NOMO-1 treated with DMSO at 0.1 percent for 48 hours (cell line): ENCODE data around the gene BPTF.
A peak's percentile ranks its signal among the peaks of the same experiment; 100 is the strongest.
"Not testable (repeated sequence)": the region's sequence is repeated elsewhere in the genome, so short reads cannot be mapped to it uniquely, and the experiment has no call there.

Experiments
- DNase-seq: peaks from one replicate; lab custom pipeline; 2025; ENCODE audit not compliant: unreplicated experiment; lab: John Stamatoyannopoulos, UW

The BPTF gene

DNA sequence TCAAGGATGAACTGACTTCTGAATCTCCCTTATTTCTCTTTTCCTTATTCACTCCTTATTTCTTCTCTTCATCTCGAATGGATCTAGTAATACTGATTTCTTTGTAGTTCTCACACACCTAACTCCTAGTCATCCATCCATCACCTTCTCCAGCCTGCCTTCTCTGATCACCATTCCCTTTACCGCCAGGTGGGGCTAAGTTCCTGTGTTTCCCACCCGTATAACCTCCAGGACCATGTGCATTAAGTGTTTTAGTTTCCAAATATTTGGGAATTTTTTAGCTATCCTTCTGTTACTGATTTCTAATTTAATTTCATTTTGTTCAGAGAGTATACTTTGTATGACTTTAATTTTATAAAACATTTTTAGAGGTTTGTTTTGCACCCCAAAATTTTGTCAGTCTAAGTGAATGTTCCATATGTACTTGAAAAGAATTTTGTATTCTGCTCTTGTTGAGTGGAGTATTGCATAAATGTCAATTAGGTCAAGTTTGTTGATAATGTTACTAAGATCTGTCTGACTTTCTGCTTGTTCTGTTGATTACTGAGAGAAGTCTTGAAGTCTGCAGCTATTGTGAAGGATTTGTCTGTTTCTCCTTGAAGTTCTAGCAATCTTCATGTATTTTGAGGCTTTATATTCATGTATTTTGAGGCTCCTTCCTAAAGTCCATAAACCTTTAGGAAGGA lies 8.8 kb downstream of the BPTF start:
- no peak for DNase-seq

DNA sequence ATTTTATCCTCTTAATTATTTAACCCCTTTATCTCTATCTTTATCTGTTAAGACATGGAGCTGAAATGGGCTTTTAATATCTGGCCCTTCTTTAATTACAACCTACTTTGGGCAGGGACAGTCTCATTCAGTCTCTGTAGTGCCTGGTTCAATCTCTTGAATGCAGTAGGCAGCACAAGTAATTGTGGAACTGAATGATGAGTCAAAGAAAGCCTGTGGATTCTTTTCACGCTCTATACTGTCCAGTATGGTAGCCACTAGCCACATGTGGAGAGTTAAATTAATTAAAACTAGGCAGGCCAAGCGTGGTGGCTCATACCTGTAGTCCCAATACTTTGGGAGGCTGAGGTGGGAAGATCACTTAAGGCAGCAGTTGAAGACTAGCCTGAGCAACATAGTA lies 9.3 kb downstream of the BPTF start:
- DNase-seq: no peak

DNA sequence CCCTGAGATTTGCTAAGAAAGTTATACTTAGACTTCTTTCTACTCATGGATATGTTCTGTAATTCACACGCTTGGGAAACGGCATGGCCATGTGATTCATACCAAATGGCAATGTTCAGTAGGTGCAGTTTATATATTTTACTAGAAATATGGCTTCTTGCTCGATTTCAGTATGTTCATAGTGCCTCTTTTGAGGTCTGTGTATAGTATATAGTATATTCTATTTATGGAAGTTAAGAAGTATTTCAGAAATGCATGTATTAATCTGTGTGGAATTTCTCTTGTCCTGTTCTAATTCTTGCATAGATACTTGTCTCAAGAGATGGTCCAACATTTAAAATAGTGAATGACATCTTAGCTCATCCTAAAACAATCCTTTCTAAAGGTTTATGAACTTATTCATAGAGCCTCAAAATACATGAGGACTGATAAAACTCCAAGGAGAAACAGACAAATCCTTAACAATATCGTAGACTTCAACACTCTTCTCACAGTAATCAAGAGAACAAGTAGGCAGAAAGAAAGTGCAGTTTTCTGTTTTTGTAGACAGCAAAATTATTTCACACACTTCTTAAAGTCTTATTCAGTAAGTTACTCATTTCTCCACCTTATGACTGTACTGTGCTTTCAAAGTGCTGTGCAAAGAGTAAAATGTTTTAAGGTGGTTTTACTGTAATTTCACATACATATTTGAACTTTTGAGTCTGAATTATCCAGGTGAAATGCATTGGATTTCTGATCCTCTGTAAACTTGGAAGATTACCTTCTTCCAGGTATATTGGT lies 11.1 kb downstream of the BPTF start:
- DNase-seq: no peak

DNA sequence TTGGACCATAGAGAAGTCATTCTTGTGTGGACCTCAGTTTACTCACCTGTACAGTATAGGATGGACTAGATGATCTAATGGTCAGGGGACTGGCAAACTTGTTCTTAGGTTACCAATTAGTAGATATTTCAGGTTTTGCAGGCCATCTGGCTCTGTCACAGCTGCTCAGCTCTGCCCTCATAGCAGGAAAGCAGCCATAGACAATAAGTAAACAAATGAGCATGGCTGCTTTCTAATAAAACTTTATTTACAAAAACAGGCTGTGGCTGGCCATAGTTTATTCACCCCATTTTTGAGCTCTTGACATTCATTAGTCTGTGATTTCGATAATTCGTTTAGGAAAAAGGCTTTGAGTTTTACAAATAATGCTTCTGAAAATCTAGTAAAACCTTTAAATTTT lies 12.7 kb downstream of the BPTF start:
- DNase-seq: no peak

DNA sequence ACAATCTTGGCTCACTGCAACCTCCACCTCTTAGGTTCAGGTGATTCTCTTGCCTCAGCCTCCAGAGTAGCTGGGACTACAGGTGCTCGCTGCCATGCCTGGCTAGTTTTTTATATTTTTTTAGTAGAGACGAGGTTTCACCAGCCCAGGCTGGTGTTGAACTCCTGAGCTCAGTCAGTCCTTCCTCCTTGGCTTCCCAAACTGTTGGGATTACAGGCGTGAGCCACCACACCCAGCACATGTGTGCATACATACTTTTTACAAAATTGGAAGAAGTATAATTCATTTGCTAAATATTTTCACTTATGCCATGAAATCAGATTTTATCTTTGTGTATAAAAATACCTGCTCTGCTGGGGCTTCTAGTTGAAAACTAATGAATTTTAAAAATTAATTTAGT lies 13.2 kb downstream of the BPTF start:
- no peak for DNase-seq

DNA sequence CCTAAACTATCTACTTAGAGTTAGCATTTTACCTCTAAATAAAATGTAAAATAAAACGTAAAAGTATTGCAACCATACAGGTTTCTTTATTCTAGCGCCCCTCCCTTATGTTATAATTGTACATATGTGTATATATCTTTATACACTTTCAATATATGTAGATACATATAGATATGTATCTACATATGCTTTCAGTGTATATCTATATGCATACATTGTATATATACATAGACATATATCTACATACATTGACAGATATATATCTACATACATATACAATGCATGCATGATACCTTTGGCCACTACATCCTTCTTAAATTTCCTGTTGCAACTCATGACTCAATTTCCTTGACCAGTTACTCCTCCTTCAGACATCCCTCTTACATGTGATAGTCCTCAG lies 16.7 kb downstream of the BPTF start:
- DNase-seq: no peak

DNA sequence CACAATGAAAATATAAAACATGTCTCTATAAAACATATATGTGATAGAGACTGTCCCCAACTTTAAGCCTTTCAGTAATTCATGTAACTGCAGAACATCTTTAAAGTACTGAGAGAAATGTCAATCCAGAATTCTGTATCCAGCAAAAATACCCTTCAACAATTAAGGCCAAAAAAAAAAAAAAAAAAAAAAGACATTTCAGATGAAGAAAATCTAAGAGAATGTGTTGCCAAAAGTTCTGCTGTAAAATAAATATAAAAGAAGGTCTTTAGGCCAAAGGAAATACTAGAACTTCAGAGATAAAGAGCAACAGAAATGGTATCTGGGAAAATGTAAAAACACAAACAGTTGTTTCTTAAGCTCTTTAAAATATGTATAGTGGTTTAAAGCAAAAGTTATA lies 17.3 kb downstream of the BPTF start:
- no peak for DNase-seq

DNA sequence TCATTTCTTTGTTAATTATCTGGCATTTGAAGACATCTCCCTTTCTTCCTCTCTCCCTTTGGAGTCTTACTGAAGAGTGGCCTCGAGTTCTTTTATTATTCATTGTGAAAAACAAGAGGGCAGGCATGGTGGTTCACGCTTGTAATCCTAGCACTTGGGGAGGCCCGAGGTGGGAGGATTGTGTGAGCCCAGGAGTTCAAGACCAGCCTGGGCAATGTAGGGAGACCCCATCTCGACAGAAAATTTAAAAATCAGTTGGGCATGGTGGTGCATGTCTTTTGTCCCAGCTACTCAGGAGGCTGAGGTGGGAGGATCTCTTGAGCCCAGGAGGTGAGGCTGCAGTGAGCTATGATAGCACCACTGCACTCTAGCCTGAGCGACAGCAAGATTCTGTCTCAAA lies 20.1 kb downstream of the BPTF start:
- no peak for DNase-seq

DNA sequence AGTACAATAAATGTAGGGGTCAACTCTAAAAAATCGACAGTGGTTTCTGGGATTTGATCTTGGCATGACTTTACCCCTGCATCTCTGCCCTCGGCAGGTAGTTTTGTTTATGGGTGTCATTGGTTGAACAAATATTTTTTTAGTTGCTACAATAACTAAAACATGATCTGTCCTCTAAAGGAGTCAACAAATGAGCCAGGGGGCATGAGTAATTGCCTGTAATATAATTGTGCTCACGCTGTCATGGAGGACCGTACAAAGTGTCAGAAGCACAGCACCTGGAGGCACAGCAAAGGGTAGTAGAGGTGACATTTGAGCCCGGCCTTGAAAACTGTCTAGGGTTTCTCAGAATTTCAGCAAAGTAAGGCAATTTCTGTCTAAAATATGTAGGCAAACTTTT lies 22.9 kb downstream of the BPTF start:
- not testable (repeated sequence) for DNase-seq

DNA sequence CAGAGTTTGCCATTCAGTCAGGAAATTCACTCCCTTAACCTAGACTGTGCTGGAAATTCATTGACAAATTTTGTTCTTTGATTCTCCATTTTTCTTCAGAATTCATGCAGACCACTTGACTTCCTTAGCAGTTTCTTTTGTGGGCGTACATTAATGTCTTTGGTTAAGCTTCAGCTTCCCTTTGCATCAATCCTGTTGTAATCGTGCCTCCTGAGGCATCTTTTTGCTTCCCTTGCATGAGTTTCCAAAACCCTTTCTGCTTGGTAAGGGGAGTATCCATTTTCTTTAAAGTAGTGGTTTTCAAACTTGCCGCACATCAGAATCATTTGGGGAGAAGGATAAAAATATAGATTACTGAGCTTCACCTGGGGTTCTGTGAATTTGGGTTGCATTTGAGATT lies 23.5 kb downstream of the BPTF start:
- not testable (repeated sequence) for DNase-seq

DNA sequence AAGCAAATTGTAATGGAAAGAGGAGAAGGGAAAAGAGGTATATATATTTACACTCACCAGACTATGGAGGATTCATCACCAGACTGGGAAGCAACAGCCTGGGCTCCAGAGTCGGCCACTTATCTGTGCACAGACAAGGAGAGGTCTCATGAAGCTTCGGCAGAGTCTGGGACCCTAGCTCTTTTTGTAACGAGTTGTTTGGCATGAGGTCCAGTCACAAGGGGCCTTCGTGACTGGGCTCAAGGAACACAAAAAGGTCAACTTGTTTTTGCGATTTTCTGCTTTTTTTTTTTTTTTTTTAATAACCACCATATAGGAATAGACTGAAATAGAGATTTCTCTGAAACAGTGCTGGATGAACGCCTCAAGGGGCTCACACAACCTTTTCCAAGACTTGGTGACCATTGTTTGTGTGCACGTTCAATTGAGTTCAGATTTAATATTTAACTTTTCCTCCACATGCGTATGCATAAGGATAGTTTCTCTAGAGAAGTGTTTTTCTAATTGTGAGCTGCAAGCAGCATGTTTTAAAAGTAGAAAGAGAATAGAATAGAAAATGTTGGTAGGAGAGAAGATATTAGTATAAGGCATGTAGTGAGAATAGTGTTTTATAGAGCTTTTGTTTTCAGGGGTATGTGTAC lies 25.8 kb downstream of the BPTF start:
- DNase-seq: no peak

DNA sequence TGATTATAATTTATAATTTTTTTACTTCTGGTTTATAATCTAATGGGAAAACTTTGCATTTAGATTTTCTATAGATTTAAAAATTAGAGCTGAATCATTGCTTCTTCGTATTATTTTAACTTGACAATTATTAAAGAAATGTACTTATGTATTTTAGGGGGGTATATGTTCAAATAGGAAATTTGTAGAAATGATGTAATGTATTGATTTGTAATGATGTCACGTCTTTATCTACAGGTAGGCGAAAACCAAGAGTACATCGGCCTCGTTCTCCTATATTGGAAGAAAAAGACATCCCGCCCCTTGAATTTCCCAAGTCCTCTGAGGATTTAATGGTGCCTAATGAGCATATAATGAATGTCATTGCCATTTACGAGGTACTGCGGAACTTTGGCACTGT lies 28.4 kb downstream of the BPTF start:
- no peak for DNase-seq

DNA sequence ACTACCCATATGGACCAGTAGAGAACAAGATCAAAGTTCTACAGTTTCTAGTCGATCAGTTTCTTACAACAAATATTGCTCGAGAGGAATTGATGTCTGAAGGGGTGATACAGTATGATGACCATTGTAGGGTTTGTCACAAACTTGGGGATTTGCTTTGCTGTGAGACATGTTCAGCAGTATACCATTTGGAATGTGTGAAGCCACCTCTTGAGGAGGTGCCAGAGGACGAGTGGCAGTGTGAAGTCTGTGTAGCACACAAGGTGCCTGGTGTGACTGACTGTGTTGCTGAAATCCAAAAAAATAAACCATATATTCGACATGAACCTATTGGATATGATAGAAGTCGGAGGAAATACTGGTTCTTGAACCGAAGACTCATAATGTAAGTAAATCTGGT lies 29.1 kb downstream of the BPTF start:
- no peak for DNase-seq

DNA sequence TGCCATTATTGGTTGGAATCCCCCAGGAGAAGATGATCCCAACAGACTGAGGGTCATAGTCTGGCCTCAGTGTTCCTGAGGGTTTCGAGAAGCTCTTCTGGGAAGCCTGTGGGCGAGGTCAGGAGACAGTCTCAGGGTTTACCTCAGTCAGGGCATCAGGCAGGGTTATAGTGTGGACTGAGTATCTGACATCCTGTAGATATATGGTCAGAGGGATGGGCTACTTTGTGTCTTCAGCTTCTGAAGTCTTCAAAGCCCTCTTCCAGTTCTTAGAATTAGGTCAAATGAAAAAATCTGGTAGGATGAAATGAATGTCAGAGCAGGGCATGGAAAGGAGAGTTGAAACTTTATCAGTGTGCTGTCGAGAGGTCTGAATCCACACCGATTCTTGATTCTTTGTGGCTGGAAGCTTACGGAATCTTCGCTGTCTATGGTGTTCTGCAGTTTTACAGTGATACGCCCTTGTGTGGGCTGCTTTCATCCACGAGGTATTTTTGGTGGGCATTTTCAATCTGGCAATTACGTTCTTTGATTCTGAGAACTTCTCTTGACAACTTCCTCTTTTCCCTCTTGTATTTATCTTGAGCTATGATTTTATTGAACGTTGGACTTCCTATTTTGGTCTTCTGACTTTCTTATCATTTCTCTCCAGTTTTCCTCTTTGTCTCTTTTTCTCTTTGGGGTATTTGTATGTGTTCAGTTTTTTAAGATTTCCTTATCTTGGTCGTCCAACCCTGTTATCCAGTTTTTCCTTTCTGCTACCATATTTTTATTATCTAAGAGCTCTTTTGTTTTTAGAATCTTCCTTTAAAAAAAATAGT lies 30.4 kb downstream of the BPTF start:
- DNase-seq: peak; percentile 74

DNA sequence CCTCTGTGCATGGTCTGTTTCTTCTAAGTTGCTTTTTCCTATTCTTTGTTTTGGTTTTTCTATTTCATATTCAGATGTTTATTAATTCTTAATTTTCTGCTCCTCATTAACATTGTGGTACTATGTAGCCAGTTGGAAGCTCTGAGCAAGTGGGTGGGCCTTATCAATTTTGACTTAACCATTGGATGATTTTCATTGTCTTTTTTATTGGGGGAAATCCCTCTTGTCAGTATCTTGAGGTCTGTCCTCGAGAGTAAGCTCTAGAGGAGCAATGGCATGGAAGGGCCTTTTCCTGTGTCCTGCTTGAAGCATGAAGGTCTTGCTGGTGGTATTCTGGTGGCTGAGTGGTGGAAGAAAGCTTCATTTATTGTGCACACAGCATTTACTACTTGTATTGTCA lies 31.1 kb downstream of the BPTF start:
- not testable (repeated sequence) for DNase-seq

DNA sequence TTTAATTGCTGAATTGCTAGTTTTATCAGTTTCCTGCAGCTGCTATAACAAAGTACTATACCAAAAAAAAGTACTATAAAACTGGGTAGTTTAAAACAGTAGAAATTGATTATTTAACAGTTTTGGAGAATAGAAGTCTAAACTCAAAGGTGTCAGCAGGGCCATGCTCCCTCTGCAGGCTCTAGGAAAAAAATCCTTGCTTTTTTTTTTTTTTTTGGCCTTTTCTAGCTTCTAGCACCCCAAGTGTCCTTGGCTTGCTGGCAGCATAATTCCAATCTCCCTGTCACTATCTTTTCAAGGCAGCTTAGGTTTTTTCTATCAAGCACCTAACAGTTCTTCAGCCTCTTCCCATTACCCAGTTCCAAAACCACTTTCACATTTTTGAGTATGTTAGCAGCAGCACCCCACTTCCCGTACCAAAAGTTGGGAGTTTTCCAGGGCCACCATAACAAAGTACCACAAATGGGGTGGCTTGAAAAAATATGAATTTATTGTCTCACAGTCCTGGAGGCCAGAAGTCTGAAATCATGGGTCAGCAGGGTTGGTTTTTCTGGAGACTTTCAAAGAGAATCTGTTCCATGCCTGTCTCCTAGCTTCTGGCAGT lies 37.4 kb downstream of the BPTF start:
- no peak for DNase-seq

DNA sequence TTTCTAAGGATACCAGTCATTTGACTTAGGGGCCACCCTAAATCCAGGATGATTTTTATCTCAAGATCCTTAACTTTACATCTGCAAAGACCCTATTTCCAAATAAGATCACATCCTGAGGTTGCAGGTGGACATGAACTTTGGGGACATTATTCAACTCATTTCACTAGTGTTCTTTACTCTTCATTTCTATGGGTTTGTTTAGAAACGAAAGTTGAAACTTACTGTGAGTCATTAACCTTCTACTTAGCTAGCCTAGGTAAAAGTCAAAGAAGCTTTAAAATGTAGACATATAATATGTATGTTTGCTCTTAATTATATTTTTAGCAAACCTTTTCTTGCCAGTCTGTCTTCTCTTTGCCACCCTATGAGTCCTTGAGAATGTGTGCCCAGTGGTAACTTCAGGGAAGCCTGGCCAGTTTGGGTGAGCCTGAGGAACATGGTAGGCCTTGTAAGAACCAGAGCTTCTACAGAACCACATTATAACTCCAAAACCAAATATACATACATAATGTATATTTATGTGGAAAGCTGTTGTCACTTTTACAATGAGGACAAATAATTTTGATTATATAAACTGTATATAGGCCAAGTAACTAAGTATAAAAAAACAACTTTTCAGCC lies 38.4 kb downstream of the BPTF start:
- no peak for DNase-seq

DNA sequence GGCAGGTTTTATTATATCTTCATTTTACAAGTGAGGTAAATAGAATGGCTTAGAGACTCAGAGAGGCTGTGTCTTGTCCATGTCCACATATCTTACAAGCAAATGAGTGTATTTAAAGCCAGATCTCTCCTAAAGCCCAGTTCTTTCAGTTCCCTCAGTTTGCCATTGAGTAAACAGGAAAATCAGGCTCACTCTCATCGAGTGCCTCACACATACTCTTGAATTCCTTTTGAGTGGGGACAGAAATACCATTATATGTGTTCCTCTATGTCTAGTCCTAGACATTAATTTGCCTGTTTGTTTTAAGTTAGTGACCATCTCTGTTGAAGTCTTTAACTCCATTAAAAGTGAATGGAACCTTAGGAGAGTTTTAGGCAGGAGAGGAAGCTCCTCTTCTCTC lies 40.1 kb downstream of the BPTF start:
- no peak for DNase-seq

DNA sequence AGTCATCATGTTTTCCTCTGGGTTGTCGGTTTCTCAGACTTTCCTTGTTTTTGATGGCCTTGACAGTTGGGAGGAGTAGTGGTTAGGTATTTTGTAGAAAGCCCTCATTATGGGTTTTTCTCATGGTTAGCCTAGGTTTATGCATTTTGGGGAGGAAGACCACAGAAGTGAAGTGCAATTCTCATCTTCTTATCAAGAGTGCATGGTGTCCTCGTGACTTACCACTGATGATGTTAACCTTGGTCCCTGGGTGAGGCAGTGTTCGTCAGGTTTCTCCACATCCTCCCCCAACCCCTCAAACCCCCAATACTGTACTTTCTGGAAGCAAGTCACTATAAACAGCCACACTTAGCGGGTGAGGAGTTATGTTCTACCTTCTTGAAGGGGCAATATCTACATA lies 42.3 kb downstream of the BPTF start:
- DNase-seq: no peak

DNA sequence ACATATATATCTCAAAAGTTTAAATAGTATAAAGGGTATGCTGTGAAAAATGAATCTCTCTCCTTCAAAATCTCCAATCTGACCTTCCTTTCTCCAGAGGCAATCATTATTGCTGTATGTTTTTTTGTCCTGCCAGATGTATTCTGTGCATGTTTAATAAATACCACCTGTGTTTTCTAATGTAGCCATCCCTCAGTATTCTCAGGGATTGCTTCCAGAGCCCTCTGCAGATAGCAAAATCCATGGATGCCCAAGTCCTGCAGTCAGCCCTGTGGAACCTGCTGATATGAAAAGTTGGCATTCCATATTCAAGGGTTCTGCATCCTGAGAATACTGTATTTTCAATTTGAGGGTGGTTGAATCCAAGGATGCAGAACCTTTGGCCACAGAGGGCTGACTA lies 42.9 kb downstream of the BPTF start:
- DNase-seq: no peak

DNA sequence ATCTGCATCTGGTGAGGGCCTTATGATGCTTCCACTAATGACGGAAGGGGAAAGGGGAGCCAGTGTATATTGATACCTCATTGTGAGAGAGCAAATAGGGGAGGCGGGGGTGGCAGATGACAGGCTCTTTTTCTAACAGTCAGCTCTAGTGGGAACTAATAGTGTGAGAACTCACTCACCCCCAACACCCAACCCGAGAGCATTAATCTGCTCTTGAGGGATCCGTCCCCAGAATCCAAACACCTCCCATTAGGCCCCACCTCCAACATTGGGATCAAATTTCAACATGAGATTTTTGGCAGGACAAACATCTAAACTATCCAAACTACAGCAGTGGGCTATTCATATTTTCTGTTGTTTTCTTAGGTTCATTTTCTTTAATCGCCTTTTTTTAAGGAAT lies 54.4 kb downstream of the BPTF start:
- no peak for DNase-seq
